Smooth muscle cell of the brain vasculature (primary cell): ENCODE results near the gene KRT14.
"Not testable (repeated sequence)": the region's sequence is repeated elsewhere in the genome, so short reads cannot be mapped to it uniquely, and the experiment has no call there.

Source experiments
- DNase-seq: peaks from one replicate; pipeline ENCODE4 v3.0.0-alpha.2; 2012; ENCODE audit warnings: low read depth, low spot score

Gene KRT14

DNA sequence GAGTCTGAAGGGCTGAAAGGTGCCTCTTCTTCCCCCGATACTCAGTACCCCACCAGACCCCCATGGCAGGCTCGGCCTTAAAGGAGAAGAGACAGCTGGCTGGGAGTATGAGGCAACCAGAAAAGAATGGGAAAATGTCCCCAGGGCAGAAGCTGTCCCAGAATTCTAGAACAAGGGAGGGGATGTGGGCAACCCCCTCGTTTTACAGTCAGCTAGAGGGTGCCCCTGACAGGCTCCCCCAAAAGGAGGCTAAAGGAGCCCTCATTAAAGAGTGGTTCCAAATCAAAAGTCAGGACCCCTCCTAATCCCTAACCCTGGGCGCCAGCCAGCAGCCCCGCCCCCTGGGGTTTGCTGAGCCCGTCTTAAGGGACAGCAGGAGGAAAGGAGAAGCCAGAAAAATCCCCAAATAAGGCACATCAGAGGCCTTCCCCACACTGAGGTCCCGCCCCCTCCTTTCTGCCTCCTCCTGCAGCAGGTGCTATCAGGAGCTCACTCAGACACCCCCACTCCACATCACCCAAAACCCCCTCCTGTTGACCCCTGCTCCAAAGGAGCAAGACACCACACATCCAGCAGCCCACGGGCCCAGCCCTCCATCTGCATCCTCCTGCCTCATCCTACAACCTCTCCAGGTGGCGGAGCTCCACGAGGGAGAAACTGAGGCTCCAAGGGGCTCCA is 36.6 kb upstream of the KRT14 start:
- DNase-seq, result not testable (repeated sequence)

DNA sequence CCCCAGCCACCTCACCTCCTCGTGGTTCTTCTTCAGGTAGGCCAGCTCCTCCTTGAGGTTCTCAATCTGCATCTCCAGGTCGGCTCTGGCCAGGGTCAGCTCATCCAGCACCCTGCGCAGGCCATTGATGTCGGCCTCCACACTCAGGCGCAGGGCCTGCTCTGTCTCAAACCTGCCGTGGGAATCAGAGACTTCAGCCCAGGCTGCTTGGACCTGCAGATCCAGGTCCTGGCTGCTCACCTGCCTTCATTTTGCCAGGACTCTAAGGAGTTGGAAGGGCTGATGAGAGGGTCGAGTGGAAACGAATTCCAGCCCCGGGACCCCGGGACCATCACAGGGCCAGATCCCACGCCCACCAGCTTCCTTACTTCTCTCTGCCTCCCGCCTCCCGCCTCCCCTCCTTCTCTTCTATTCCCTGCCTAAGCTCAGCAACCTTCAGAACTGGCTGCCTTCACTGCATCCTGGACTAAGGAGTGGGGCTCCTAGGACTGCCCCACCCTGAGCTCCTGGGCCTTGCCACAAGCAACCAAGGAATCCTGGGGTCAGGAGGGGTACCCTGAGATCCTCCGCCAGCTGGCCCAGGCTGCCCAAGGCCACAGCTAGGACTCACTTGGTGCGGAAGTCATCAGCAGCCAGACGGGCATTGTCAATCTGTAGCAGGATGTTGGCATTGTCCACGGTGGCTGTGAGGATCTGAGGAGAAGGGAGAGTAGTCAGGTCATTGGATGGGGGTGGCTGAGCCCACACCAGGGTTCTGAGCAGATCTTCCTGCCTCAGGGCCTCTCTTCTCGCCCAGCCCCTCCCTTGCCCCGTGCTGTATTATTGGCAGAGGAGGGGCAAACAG is 35.9 kb upstream of the KRT14 start:
- DNase-seq, result not testable (repeated sequence)

GRCh38 chr17:41621916-41622315 is 35.2 kb upstream of the KRT14 start:
- DNase-seq, result no peak

DNA sequence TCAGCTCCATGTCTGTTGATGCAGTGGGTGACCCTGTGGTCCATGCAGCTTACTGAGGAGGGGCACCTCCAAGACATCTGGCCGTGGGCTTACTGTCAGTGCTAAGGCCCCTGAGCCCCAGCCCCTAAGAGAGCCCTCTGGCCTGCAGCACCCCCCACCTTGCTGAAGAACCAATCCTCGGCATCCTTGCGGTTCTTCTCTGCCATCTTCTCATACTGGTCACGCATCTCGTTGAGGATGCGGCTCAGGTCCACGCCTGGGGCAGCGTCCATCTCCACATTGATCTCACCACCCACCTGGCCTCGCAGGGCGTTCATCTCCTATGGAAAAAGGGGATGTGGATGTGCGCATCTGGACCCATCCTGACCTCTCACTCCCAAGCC is 34.7 kb upstream of the KRT14 start:
- not testable (repeated sequence) for DNase-seq

- no peak for DNase-seq
Measured at GRCh38 chr17:41620583-41621434, 34.1 kb upstream of the KRT14 start.

- DNase-seq, result not testable (repeated sequence)
Measured at GRCh38 chr17:41619927-41620582, 33.4 kb upstream of the KRT14 start.

DNA sequence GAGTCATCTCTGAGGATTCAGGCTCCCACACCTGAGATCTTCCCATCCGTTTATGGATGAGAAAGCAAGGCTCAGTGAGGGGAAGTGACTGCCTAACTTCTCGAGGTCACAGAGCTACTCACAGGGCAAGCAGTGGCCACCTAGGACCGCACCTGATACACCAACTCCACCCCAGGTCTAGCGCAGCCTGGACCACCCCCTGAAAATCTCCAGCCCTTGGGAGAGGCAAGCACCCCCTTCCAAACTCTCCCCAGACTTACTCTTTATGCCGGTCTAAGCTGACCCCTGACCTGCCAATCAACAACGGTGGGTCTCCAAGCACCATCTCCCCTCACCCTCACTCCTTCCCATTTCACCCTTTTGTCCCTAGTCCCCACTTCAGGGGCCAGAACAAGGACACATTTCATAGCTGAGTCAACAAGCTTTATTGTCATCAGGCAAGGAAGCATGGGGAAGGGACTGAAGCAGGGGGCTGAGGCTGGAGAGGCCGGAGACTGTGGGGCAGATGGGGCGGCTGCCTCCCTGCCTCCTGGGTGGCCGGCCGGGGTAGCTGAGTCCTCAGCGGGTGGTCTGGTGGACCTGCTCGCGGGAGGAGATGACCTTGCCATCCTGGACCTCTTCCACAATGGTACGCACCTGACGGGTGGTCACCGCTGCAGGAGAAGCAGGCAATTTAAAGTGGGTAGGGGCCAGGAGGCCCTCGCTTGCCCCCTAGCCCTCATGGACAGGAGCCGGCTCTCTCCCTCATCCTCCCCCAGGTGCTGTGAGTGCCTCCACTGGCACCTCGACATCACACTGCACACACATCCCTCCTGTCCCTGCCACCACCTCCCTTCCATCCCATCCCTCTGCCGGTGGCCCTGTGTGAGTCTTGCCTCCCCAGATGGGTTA is 32.6 kb upstream of the KRT14 start:
- DNase-seq, result no peak

GRCh38 chr17:41618341-41619035 is 31.8 kb upstream of the KRT14 start:
- no peak for DNase-seq

- DNase-seq, result no peak
Measured at GRCh38 chr17:41617698-41618097, 31.0 kb upstream of the KRT14 start.

- DNase-seq, result no peak
Measured at GRCh38 chr17:41617136-41617535, 30.4 kb upstream of the KRT14 start.

DNA sequence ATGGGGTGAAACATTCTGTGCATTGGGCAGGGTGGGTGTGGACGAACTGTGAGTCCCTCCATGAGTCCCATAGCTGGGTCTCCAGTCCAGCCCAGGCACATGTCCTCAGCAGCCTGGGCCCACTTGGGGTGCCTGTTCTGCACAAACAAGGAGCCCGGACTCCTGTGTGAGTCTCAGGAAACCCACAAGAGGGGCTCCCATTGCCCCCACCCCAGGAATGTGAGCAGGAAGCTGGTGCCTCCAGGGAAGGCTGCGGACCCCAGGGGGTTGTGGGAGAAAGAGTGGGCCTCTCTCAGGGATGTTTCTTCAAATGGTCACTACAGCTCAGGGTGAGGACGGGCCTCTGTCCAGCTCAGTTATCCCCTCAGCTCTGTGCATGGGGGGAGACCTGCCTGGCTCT is 29.8 kb upstream of the KRT14 start:
- not testable (repeated sequence) for DNase-seq

DNA sequence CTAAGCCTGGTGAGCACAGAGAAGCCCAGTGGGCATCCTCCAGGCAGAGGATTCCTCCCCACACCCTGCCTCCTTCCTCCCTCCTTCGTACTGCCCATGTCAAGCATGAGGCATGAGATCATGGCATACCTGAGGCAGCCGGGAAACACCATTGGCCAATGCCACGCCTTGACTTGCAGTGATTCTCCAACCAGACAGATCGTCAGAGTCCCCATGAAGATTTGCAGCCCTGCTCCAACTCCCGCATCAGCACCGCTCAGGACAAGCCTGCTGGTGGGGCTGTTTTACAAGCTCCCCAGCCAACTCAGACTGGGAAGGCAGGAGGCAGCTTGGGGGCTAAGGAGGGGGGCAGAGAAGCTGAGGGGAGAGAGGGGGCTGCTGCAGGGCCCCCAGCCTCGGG is 28.8 kb upstream of the KRT14 start:
- no peak for DNase-seq

DNA sequence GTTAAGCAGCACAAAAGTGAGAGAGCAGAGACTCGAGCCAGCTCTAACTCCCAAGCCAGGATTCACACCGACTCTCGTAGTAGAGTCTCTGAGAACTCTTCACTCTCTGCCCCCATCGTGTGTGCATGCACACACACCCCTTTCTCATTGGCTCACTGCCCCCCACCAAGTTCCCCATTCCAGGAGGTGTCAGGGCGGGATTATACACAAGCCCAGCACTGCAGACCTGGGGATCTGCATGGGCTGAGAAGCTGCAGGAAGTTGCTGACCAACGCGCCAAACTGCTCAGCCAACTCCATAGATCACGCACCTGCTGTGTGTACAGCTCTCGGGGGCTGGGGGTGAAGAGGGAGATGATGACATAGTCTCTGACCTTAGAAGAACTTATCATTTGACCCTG is 28.1 kb upstream of the KRT14 start:
- DNase-seq, result not testable (repeated sequence)

- no peak for DNase-seq
Measured at GRCh38 chr17:41614098-41614497, 27.4 kb upstream of the KRT14 start.

DNA sequence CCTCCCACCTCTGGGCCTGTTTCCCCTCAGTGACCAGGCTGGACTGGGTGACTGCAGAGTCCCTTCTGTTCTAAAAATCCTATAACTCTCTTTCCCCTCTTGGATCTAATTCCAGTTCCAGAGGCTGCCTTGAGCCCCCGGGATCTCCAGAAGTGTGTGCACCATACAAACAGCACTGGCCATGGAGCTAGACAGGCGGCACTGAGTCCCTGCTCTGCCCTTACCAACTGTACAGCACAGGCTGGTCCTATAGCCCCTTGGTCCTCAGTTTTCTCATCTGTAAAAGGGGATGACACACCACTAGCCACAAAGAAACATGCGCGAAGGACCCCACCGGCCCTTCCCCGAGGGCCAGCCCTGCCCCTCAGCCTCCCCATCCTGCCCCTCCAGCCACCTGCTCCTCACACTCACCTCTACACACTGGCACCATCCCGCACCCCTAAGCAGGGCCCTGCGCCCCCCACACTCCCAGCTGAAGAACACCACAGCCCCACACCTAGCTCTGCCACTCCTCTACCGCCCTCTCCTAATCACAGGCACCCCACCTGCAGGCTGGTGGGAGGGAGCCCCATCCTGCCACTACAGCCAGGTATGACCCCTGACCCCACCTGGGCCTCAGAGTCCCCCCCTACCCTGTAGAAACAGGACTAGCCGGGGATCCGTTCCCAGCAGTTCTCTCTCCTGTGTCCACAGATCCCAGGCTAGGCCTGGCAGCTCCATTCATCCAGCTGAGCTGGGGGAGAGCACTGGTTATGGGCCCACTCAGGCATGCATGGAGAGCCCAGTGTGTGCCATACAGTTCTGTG is 26.8 kb upstream of the KRT14 start:
- no peak for DNase-seq

DNA sequence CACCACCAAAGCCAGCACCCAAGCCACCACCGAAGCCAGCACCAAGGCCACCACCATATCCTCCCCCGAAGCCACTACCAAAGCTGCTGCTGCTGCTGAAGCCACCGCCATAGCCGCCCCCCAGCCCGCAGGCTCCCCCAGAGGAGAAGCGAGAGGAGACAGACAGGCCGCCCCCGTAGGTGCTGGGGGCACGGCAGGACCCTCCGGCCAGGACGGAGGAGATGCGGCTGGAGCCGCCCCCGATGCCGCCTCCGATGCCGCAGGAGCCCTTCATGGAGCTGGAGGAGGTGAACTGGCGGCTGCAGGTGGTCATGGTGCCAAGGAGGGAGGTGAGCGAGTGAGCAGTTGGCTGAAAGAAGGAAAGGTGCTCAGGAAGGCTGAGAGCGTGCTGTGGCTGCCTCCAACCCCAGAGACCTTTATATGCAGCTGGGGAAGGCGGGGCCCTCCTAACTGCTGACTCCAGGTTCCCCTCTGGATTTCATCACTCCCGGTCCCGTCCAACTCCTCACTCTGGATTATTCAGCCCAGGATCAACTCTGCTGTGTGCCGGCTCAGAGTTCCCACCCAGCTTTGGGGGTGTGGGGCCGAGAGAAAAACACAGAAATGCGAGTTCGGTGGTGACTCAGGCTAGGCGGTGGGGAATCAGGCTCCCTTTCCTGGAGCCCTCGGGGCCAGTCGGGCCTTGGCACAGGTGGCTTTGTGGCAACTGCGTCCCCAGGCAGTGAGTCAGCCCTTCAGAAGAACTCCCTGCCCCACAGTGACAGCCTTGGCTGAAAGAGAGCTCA is 25.9 kb upstream of the KRT14 start, which contains the start of gene KRT16:
Gene KRT16 (minus strand): TSS at position 392 of the 785 bp plus-strand sequence. CDS start 79 bp downstream, at position 313.
- DNase-seq, result not testable (repeated sequence)

DNA sequence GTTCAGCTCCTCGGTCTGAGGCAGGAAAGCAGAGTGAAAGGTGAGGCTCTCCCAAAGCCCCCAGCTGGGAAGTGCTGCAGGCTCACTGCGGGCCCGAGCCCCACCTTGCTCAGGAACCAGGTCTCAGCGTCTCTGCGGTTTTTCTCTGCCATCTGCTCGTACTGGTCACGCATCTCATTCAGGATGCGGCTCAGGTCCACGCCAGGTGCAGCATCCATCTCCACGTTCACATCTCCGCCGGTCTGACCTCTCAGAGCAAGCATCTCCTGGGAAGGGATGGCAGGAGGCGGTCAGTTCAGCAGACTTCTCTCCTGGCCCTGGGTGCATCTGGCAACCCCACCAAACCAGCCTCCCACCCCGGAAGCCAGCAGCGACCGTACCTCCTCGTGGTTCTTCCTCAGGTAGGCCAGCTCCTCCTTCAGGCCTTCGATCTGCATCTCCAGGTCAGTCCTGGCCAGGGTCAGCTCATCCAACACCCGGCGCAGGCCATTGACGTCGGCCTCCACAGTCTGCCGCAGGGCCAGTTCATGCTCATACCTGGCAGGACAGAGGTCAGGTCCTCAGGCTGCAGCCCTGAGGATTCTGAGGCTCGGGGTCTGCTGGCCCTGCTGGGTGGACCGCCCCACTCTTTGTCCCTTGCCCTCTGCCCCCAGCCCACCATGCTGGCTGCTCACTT is 24.4 kb upstream of the KRT14 start:
- DNase-seq, result no peak
